DOHH2 (cell line): Measurements from ENCODE around the gene RRP1.

Source experiments
- H3F3A ChIP-seq: fragments of 200-600 bp; sonication (generic), shearing (Covaris generic); 2 replicates; pipeline ENCODE4 v1.6.0; 2016; ENCODE audit warnings: antibody characterized with exemption, mild to moderate bottlenecking; ENCODE audit not compliant: control insufficient read depth, insufficient read depth
- H3K27ac ChIP-seq: fragments of 200-600 bp; sonication (generic); 2 replicates; pipeline ENCODE4 v1.5.1; 2014; ENCODE audit warnings: low read depth, mild to moderate bottlenecking, low read length, moderate library complexity
- H3K27me3 ChIP-seq: fragments of 200-600 bp; sonication (generic); 2 replicates; pipeline ENCODE4 v1.6.1; 2014; ENCODE audit warnings: mild to moderate bottlenecking, low read length, mixed read lengths; ENCODE audit not compliant: control insufficient read depth
- H3K36me3 ChIP-seq: fragments of 200-600 bp; sonication (generic); 2 replicates; pipeline ENCODE4 v1.6.1; 2014; ENCODE audit warnings: mild to moderate bottlenecking, low read length, moderate library complexity, mixed read lengths; ENCODE audit not compliant: control insufficient read depth
- H3K4me1 ChIP-seq: fragments of 200-600 bp; sonication (generic); 2 replicates; pipeline ENCODE4 v1.6.1; 2014; ENCODE audit warnings: mild to moderate bottlenecking, low read length, mixed read lengths; ENCODE audit not compliant: control insufficient read depth
- H3K4me2 ChIP-seq: fragments of 200-600 bp; sonication (generic); 2 replicates; pipeline ENCODE4 v1.6.0; 2014; ENCODE audit warnings: mild to moderate bottlenecking, low read length, moderate library complexity
- H3K4me3 ChIP-seq: fragments of 200-600 bp; sonication (generic); 2 replicates; pipeline ENCODE4 v1.5.1; 2014; ENCODE audit warnings: mild to moderate bottlenecking, low read length, mixed read lengths
- H3K79me2 ChIP-seq: fragments of 200-600 bp; sonication (generic); 2 replicates; pipeline ENCODE4 v1.6.1; 2014; ENCODE audit warnings: mild to moderate bottlenecking, low read length, mixed read lengths; ENCODE audit not compliant: control insufficient read depth
- H3K9me2 ChIP-seq: fragments of 200-600 bp; sonication (generic); replicated peaks from 2 replicates; pipeline ENCODE4 v1.6.1; 2014; ENCODE audit warnings: mild to moderate bottlenecking, low read length, mixed read lengths; ENCODE audit not compliant: control insufficient read depth
- H3K9me3 ChIP-seq: fragments of 200-600 bp; sonication (generic); 2 replicates; pipeline ENCODE4 v1.6.1; 2014; ENCODE audit warnings: antibody characterized with exemption, low read length, mixed read lengths; ENCODE audit not compliant: control insufficient read depth, insufficient read depth
- H4K20me1 ChIP-seq: fragments of 200-600 bp; sonication (generic); 2 replicates; pipeline ENCODE4 v1.6.0; 2014; ENCODE audit warnings: low read depth, mild to moderate bottlenecking, antibody characterized with exemption, low read length, moderate library complexity; ENCODE audit not compliant: control insufficient read depth, insufficient read depth
- EZH2phosphoT487 ChIP-seq: fragments of 200-600 bp; sonication (generic); IDR thresholded peaks from 2 replicates; pipeline ENCODE4 v1.6.1; 2017; ENCODE audit warnings: borderline replicate concordance, mild to moderate bottlenecking, antibody characterized with exemption, low read length, moderate library complexity, mixed read lengths
- TF ChIP-seq, protein P1 (sequence below): fragments of 200-600 bp; sonication (generic); IDR thresholded peaks from one replicate; pipeline ENCODE4 v1.5.1; 2014; ENCODE audit warnings: antibody characterized with exemption, mild to moderate bottlenecking, low read depth, low read length; ENCODE audit not compliant: poor library complexity, severe bottlenecking

The RRP1 gene

DNA sequence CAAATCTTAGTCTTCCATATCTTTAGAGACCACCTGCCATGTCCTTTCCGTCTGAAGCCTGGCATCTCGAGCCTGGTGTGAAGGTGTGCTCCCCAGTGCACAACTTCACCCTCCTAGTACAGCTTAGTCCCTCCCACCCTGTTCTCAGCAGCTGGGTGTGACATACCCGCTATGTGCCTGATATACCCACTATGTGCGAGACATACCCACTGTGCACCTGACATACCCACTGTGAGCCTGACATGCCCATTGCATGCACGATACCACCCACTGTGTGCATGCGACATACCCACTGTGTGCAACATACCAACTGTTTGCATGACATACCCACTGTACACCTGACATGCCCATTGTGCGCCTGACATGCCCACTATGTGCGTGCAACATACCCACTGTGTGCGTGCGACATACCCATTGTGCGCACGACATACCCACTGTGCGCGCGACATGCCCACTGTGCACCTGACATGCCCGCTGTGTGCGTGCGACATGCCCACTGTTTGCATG is 3.0 kb upstream of the RRP1 start:
- Histone ChIP-seq H3K4me3 (no peak overlapping the region), H3K9me2 (no peaks in the 10 kb centered on the region), H3K9me3 (no peaks in the 10 kb centered on the region), H3F3A (no peaks in the 10 kb centered on the region), H3K27ac (no peak overlapping the region), H3K79me2 (peaks cover 20% of the 10 kb centered on the region), H3K4me1 (peaks cover 30% of the 10 kb centered on the region), H3K27me3 (no peaks in the 10 kb centered on the region), H3K4me2 (no peak overlapping the region), H4K20me1 (no peaks in the 10 kb centered on the region; the same call in 1 of the 2 replicates), H3K36me3 (peaks cover 20% of the 10 kb centered on the region)
- TF ChIP-seq, protein P1, sequence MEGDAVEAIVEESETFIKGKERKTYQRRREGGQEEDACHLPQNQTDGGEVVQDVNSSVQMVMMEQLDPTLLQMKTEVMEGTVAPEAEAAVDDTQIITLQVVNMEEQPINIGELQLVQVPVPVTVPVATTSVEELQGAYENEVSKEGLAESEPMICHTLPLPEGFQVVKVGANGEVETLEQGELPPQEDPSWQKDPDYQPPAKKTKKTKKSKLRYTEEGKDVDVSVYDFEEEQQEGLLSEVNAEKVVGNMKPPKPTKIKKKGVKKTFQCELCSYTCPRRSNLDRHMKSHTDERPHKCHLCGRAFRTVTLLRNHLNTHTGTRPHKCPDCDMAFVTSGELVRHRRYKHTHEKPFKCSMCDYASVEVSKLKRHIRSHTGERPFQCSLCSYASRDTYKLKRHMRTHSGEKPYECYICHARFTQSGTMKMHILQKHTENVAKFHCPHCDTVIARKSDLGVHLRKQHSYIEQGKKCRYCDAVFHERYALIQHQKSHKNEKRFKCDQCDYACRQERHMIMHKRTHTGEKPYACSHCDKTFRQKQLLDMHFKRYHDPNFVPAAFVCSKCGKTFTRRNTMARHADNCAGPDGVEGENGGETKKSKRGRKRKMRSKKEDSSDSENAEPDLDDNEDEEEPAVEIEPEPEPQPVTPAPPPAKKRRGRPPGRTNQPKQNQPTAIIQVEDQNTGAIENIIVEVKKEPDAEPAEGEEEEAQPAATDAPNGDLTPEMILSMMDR, result no peak
- no peak for TF ChIP-seq EZH2phosphoT487

DNA sequence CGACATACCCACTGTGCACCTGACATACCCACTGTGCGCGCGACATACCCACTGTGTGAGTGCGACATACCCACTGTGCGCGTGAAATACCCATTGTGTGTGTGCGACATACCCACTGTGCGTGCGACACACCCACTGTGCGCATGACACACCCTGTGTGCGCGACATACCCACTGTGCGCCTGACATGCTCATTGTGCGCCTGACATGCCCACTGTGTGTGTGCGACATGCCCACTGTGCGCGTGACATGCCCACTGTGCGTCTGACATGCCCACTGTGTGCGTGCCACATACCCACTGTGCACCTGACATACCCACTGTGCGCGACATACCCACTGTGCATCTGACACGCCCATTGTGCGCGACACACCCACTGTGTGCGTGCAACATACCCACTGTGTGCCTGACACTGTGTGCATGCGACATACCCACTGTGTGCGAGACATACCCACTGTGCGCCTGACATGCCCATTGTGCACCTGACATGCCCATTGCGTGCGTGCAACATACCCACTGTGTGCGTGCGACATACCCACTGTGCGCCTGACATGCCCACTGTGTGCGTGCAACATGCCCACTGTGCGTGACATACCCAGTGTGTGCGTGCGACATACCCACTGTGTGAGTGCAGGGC is 2.5 kb upstream of the RRP1 start:
- Histone ChIP-seq H3K27me3 (no peaks in the 10 kb centered on the region), H3K4me2 (no peak overlapping the region), H3K27ac (no peak overlapping the region), H3F3A (no peaks in the 10 kb centered on the region), H3K4me1 (peaks cover 32% of the 10 kb centered on the region), H3K9me2 (no peaks in the 10 kb centered on the region), H4K20me1 (no peaks in the 10 kb centered on the region; the same call in 1 of the 2 replicates), H3K4me3 (no peak overlapping the region), H3K36me3 (peaks cover 25% of the 10 kb centered on the region), H3K79me2 (peaks cover 26% of the 10 kb centered on the region), H3K9me3 (no peaks in the 10 kb centered on the region)
- TF ChIP-seq EZH2phosphoT487, result no peak
- TF ChIP-seq, protein P1, result no peak

DNA sequence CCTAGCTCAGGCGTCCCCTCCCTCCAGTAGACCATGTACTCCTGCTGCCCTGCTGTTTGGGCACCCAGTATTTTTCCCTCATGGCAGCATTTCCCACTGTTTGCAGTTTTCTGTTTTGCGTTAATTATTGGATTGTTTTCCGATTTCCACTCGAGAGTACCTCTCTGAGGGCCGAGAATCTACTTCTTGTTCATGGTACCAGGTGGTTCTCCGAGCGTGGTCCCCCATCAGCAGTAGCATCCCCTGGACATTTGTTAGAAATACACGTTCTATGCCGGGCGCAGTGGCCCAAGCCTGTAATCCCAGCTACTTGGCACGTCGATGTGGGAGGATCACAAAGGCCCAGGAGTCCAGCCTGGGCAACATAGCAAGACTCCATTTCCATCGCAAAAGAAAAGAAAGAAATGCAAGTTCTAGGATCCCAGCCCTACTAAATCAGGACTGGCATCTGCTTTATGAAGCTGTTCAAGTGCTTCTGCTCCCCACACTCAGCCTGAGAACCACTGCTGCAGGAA is 690 bp downstream of the RRP1 start:
- H3K4me2 ChIP-seq, result peak overlapping the region; percentile 99
- no peaks in the 10 kb centered on the region for H3K27me3 ChIP-seq
- peaks cover 57% of the 10 kb centered on the region for H3K36me3 ChIP-seq
- peaks cover 23% of the 10 kb centered on the region for H3K4me1 ChIP-seq
- H3K4me3 ChIP-seq, result peak overlapping the region; percentile 100
- H3K79me2 ChIP-seq, result peaks cover 57% of the 10 kb centered on the region
- no peaks in the 10 kb centered on the region for H3K9me2 ChIP-seq
- no peaks in the 10 kb centered on the region for H3F3A ChIP-seq
- no peak for TF ChIP-seq EZH2phosphoT487
- TF ChIP-seq, protein P1, result no peak
- H4K20me1 ChIP-seq, result peaks cover 4% of the 10 kb centered on the region; the same call in 1 of the 2 replicates
- no peak overlapping the region for H3K27ac ChIP-seq
- H3K9me3 ChIP-seq, result no peaks in the 10 kb centered on the region
